ENCODE data around the gene ZNF462. TPM values are rescaled to one million over a fixed set of nuclear protein-coding genes. Genes with fewer than 3 reads are reported as not detected.

ZNF462 gene
- total and polyA plus RNA-seq, 9 donors = 5.8 to 87.6 (median 51.2) TPM

DNA sequence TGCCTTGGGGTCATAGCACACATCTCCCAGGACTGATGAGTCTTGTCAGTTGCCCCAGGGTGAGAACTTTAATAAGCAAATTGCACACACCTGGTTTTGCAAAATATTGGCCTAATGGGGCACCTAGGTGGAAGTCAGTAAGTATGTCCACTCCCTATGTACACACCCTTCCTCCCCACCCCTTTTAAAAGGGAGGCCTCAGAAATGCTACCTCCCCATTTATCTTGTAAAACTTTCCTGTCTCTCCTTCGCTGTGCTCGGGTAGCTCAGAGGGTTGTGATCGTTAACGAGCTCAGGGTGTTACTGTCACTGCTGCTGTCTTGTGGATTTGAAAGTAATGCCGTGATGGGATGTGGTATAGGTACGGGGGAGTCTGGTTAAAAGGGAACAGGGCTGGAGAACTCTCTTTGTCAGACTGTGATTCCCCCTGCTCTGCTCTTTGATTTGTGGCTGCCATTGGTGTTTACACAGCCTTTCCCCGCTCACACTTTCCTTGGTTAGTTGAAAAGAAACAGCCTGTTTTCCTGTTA, 26.2 kb downstream of the ZNF462 start:
- no peaks in the 10 kb centered on the region for H3K27me3 ChIP-seq
- TF ChIP-seq, protein P1, sequence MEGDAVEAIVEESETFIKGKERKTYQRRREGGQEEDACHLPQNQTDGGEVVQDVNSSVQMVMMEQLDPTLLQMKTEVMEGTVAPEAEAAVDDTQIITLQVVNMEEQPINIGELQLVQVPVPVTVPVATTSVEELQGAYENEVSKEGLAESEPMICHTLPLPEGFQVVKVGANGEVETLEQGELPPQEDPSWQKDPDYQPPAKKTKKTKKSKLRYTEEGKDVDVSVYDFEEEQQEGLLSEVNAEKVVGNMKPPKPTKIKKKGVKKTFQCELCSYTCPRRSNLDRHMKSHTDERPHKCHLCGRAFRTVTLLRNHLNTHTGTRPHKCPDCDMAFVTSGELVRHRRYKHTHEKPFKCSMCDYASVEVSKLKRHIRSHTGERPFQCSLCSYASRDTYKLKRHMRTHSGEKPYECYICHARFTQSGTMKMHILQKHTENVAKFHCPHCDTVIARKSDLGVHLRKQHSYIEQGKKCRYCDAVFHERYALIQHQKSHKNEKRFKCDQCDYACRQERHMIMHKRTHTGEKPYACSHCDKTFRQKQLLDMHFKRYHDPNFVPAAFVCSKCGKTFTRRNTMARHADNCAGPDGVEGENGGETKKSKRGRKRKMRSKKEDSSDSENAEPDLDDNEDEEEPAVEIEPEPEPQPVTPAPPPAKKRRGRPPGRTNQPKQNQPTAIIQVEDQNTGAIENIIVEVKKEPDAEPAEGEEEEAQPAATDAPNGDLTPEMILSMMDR (IDR thresholded peaks at IDR 0.05) = no peak
- TF ChIP-seq POLR2A (IDR thresholded peaks at IDR 0.05) = no peak
- TF ChIP-seq EP300 (IDR thresholded peaks at IDR 0.05) = no peak
- 43 to 51% (median 47%) methylated on average over 7 of the region's 7 CpGs for WGBS, 3 donors
- H3K27ac ChIP-seq = peak overlapping the region in 1 of 2 donors; percentile 24
- peaks cover 31% of the 10 kb centered on the region for H3K4me1 ChIP-seq (ENCODE audit: insufficient read depth)
- no peak for DNase-seq
- intact Hi-C loops (cut with DNase I) = no loop called here
- no peaks in the 10 kb centered on the region for H3K36me3 ChIP-seq
- H3K9me3 ChIP-seq = no peaks in the 10 kb centered on the region
- H3K4me3 ChIP-seq = no peak overlapping the region

DNA sequence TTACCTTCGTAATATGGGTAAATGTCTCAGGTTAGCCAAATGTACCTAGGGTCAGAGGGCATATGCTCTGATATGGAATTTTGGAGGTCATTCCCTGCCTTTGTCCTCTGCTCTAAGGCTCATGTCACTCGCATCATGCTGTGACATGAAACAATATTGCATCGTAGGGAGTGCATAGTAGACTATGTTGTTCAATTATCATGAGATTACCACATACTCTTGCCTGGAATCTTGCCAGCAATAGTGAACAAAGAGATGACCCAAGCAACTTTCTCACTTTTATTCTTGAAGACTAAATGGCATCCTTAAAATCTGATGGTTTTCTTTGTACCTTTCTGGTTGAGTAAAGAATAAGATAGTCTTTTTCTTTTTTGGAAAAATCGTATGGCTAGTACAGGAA, 27.6 kb downstream of the ZNF462 start:
- DNase-seq = no peak
- TF ChIP-seq, protein P1 (IDR thresholded peaks at IDR 0.05) = no peak
- TF ChIP-seq POLR2A (IDR thresholded peaks at IDR 0.05) (no peak), EP300 (IDR thresholded peaks at IDR 0.05) (no peak)
- no peaks in the 10 kb centered on the region for H3K27me3 ChIP-seq
- intact Hi-C loops (cut with DNase I) = loop anchor here in 1 of 4 donors (10.0 kb wide), 1 partner anchor 854 kb away; no protein-coding TSS in a partner anchor
- peaks cover 25% of the 10 kb centered on the region for H3K4me1 ChIP-seq (ENCODE audit: insufficient read depth)
- no peaks in the 10 kb centered on the region for H3K9me3 ChIP-seq
- no peaks in the 10 kb centered on the region for H3K36me3 ChIP-seq
- H3K4me3 ChIP-seq = no peak overlapping the region
- WGBS, 3 donors = 67 to 77% (median 68%) methylated on average over 4 of the region's 4 CpGs
- peak overlapping the region in 1 of 2 donors; percentile 9 for H3K27ac ChIP-seq

DNA sequence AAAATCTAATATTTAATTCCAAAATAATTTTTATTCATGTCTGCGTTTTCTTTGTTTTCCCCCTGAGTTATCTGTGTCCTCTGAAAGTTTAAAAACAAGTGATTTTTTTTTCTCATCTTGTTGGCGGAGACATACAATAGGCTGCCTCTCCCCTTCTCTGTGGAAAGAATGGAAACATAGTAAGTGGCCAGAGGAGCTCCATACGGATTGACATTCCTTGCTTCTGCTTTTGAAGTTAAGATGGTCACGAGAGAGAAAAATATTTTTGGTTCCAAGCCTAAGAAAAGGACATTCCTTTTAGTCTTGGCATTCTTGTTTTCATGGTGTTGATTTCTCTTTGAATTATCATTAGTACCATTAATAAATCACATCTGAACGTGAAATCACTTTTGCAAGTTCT, 28.3 kb downstream of the ZNF462 start:
- TF ChIP-seq POLR2A (IDR thresholded peaks at IDR 0.05) (no peak), EP300 (IDR thresholded peaks at IDR 0.05) (no peak)
- TF ChIP-seq, protein P1 (IDR thresholded peaks at IDR 0.05) = no peak
- no peak for DNase-seq
- WGBS, 3 donors = 9 to 26% (median 10%) methylated on average over 5 of the region's 5 CpGs
- Histone ChIP-seq H3K9me3 (no peaks in the 10 kb centered on the region), H3K4me3 (no peak overlapping the region), H3K27me3 (no peaks in the 10 kb centered on the region), H3K4me1 (ENCODE audit: insufficient read depth) (peaks cover 27% of the 10 kb centered on the region), H3K36me3 (no peaks in the 10 kb centered on the region), H3K27ac (peak overlapping the region in 1 of 2 donors; percentile 9)
- intact Hi-C loops (cut with DNase I) = loop anchor here in 1 of 4 donors (10.0 kb wide), 1 partner anchor 854 kb away; no protein-coding TSS in a partner anchor

DNA sequence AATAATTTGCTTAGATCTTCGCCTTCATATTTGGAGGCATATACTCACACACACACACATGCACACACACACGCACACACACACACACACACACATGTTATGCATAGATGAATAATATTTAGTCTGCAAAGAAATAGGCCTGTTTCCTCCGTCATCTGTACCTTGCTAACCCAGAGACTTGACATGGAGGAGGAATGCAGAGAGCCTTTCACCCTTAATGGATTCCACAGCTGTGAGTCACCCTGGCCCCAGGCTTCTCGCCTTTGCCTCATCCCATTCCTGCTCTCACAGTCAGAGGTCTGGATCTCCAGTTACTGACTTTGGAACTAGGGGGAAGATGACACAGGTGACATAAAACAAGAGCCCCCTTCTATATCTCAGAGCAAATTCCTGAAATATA, 29.7 kb downstream of the ZNF462 start:
- peak in 4 of 5 donors; percentile 39 to 72 (median 58) for DNase-seq
- no peak overlapping the region for H3K4me3 ChIP-seq
- peak overlapping the region in 1 of 2 donors; percentile 33 for H3K27ac ChIP-seq
- no peaks in the 10 kb centered on the region for H3K36me3 ChIP-seq
- 57 to 62% (median 62%) methylated on average over 4 of the region's 4 CpGs for WGBS, 3 donors
- intact Hi-C loops (cut with DNase I) = loop anchor here in 1 of 4 donors (10.0 kb wide), 1 partner anchor 852 kb away; no protein-coding TSS in a partner anchor
- H3K27me3 ChIP-seq = no peaks in the 10 kb centered on the region
- no peaks in the 10 kb centered on the region for H3K9me3 ChIP-seq
- peaks cover 31% of the 10 kb centered on the region for H3K4me1 ChIP-seq (ENCODE audit: insufficient read depth)
- no peak for TF ChIP-seq POLR2A (IDR thresholded peaks at IDR 0.05)

DNA sequence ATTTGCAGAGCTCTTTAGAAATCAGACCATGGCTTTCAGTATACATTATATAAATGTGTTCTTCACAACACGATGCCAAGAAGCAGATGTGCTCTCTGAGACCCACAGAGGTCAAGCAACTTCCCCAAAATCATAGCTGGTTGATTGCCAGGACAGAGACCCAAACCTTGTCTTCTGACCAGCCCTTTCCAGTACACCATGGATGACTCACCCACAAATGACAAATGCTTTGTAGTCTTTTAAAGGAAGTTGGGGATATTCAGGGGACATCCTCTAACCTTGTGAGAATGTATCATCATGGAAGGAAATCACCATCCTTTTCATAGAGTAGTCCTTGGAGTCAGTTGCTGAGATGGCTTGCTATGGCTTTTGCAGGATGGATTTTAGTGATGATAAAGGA, 30.1 kb downstream of the ZNF462 start:
- intact Hi-C loops (cut with DNase I) = loop anchor here in 1 of 4 donors (10.0 kb wide), 1 partner anchor 852 kb away; no protein-coding TSS in a partner anchor

More for the DNA sequence above, 30.1 kb downstream of the ZNF462 start:
- TF ChIP-seq, protein P1 (IDR thresholded peaks at IDR 0.05) = no peak
- TF ChIP-seq EP300 (IDR thresholded peaks at IDR 0.05) (no peak), POLR2A (IDR thresholded peaks at IDR 0.05) (no peak)
- no peaks in the 10 kb centered on the region for H3K9me3 ChIP-seq
- no peak overlapping the region for H3K4me3 ChIP-seq
- H3K27me3 ChIP-seq = no peaks in the 10 kb centered on the region
- peak overlapping the region in 1 of 2 donors; percentile 33 for H3K27ac ChIP-seq
- H3K36me3 ChIP-seq = no peaks in the 10 kb centered on the region
- DNase-seq = no peak
- H3K4me1 ChIP-seq (ENCODE audit: insufficient read depth) = peaks cover 33% of the 10 kb centered on the region
- WGBS, 3 donors = 52 to 69% (median 59%) methylated on average over 1 of the region's 1 CpG
